Fibroblast of peridontal ligament (primary cell): ENCODE measurements around the gene INTS7.
"Not testable (repeated sequence)": the region's sequence is repeated elsewhere in the genome, so short reads cannot be mapped to it uniquely, and the experiment has no call there.

Experiments
- DNase-seq: peaks from one replicate; pipeline ENCODE4 v3.0.0-alpha.2; 2010; ENCODE audit errors: extremely low read depth

The INTS7 gene

GRCh38 chr1:212035835-212036605 lies 663 bp upstream of the INTS7 start:
- DNase-seq, result no peak

GRCh38 chr1:212034516-212035122 lies 738 bp downstream of the INTS7 start:
- no peak for DNase-seq

GRCh38 chr1:212030936-212031528 lies 4.3 kb downstream of the INTS7 start:
- peak; percentile 92 for DNase-seq

DNA sequence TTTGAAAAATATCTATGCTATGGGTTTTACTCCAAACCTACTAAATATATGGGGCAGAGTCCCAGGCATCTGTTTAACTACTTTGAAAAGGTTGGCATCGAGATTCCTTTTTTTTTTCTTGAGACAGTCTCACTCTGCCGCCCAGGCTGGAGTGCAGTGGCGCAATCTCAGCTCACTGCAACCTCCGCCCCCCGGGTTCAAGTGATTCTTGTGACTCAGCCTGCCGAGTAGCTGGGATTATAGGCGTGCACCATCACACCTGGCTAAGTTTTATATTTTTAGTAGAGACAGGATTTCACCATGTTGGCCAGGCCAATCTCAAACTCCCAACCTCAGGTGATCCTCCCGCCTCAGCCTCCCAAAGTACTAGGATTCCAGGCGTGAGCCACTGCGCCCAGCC lies 7.6 kb downstream of the INTS7 start:
- DNase-seq, result not testable (repeated sequence)

GRCh38 chr1:212024469-212025149 lies 10.7 kb downstream of the INTS7 start:
- no peak for DNase-seq

DNA sequence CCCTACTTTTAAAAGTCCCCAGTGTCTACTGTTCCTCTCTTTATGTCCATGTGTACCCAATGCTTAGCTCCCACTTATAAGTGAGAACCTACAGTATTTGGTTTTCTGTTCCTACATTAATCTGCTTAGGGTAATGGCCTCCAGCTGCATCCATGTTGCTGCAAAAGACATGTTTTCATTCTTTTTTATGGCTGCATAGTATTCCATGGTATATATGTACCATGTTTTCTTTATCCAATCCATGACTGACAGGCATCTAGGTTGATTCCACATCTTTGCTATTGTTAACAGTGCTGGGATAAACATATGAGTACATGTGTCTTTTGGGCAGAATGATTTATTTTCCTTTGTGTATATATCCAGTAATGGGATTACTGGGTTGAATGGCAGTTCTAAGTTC lies 12.4 kb downstream of the INTS7 start:
- not testable (repeated sequence) for DNase-seq

DNA sequence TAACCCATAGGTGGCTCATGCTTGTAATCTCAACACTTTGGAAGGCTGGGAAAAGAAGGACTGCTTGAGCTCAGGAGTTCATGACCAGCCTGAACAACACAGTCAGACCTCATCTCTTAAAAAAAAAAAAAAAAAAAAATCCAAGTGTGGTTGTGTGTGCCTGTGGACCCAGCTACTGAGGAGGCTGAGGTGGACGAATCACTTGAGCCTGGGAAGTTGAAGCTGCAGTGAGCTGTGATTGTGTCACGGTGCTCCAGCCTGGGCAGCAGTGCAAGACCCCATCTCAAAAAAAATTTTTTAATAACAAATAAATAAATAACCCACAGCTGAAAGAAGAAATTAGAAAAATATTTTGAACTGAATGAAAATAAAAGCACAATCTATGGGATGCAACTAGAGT lies 13.8 kb downstream of the INTS7 start:
- no peak for DNase-seq

GRCh38 chr1:212020975-212021374 lies 14.4 kb downstream of the INTS7 start:
- no peak for DNase-seq

DNA sequence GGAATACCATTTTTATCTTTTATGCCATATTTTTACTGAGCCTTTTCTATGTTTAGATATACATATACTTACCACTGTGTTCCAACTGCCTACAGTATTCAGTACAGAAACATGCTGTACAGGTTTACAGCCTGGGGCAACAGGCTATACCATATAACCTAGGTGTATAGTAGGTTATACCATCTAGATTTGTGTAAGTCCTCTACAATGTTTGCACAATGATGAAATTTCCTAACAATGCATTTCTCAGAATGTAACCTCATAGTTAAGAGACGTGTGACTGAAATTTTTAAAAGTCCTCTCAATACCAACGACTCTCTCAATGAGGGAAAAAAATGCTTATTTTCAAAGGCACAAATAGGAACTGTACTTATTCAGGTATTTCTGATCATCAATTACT lies 21.7 kb downstream of the INTS7 start:
- DNase-seq, result no peak

DNA sequence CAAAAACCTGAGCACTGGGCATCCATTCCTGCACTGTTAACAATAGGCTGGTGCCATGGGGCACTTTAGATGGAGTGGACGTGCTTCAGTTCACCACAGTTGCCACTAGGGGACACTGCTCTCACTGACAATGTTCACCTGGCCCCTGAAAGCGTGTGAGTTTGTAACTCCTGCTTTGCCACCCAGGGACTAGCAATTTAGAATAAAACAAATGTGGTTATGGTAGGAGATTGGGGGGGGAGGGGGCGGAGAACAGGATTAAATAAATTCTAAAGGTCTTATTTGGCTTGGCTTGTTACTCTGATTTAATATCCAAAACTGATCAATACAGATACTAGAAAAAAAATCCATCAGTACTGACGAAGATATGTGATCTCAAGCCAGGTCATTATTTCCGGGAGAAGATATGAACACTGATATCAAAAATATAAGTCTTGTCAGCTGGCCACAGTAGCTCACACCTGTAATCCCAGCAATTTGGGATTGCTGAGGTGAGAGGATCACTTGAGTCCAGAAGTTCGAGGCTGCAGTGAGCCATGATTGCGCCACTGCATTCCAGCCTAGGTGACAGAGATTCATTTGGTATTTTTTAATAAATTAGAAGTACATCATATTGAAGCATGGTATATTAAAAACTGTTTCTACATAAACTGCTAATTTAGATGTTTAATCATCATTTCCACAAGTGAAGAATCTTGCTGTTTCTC lies 23.2 kb downstream of the INTS7 start:
- peak; percentile 75 for DNase-seq

GRCh38 chr1:212010004-212010403 lies 25.4 kb downstream of the INTS7 start:
- no peak for DNase-seq

DNA sequence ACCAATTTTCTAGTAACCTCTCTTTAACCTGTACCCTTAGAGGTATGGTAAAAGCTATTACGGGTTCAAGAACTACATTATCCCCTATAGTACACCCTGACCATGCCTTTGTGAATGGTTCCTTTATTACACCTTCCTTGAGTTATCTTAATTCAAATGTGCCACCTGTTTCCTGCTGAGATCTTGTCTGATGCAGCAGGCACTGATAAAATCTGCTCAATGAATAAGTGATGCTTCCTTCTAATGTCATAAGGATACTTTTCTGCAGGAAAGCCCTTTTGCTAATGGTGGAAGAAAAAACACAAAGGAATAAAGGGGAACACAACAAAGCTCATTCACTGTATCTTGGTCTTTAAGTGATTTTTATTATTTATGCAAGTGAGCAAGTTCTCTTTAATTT lies 25.8 kb downstream of the INTS7 start:
- no peak for DNase-seq

- DNase-seq, result peak; percentile 69
These were observed 27.5 kb downstream of the INTS7 start for GRCh38 chr1:212007886-212008285.

- DNase-seq, result no peak
These were observed 28.2 kb downstream of the INTS7 start for GRCh38 chr1:212007178-212007577.

DNA sequence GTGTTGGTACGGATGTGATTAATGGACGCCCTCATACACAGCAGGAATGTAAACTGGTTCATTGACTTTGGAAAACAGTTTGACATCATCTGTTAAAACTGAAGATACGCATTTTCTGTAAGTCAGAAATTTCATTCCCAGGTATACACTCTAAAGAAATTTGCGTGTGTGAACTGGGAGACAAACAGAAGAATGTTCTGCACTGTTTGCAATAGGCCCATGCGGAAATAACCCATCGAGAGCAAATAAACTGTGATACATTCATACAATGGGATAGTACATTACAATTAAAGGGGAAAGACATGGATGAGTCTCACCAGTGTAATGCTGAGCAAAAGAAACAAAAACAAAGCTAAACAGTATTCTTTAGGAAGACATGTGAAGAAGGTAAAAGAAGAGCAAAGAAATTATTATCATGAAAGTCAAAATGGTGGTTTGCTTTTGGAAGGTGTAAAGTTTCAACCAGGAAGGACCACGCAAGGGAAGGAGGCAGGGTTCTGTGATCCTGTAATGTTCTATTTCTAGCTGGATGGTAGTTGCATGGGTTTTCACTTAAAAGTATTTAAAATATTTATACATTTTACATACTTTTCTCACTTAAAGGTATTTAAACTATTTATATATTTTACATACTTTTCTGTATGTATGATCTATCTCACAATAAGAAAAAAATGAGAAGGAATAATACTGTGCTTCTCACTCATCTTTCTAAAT lies 30.3 kb downstream of the INTS7 start:
- no peak for DNase-seq

- DNase-seq, result no peak
These were observed 32.8 kb downstream of the INTS7 start for GRCh38 chr1:212002536-212002935.

- not testable (repeated sequence) for DNase-seq
These were observed 37.9 kb downstream of the INTS7 start for GRCh38 chr1:211997426-211997825.

DNA sequence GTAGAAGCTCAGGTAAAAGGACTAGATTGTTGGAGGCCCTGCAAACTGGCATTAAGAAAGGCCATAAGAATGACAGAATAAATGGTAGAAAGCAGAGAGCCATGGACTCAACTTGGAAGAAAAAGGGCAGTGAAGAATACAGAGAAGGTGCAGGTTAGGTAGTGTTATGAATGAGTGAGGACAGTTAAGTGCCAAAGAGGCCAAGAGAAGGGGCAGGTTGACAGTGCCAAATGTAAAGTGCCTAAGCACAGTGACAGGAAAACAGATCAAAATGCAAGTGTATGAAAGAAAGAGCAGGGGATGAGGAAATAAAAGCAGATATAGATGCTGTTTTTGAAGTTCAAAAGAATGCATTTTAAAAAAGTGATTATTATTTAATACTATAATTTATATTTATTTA lies 43.7 kb downstream of the INTS7 start:
- DNase-seq, result no peak

DNA sequence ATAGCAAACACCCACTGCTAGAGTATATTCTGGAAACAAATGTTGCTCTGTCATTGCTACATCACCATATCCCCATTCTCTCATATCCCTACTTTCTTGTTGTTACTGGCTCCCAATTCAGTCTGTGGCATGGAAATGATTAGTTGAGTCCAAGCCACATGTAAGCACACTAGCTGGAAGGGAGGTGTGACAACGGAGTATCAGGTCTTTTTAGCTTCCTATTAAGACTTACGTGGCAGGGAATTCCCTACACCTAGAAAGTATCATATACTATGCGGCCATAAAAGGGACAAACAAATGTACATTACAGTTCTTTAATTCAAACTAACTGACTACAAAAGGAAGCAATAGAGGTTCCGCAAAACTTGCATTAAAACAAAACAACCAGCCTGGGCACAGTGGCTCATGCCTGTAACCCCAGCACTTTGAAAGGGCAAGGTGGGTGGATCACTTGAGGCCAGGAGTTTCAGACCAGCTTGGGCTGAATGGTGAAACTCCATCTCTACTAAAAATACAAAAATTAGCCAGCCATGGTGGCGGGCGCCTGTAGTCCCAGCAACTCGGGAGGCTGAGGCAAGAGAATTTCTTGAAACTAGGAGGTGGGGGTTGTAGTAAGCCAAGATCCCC lies 48.6 kb downstream of the INTS7 start:
- no peak for DNase-seq

DNA sequence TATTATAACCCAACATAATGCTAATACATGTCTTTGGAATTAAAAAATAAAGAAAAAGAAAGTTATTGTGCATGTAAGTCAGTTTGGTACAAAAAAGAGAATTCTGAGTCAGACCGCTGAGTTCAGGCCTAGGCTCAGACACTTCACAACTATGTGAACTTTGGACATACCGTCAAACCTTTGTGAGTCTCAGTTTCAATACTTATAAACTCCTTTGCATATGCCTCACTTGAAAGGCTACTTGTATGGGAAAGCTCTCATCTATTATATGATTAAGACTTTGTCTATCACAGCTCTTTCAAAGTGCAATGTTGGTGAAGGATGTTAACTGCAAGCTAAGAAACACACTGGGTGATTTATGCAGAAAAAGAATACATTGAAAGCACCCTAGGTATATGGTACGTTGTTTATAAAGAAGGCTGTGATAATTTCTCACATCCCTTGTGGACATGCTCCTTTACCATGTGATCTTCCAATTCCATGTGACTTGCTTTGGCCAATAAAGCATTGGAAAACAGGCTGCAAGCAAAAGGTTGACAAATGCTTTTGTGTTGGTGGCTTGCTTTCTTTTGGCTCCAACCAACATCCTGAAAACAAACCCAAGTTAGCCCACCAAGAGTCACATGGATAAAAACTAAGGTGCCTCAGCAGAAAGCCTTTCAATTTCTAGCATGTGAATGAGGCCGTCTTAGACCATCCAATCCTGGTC lies 49.6 kb downstream of the INTS7 start:
- no peak for DNase-seq
